GM18507 (cell line): ENCODE measurements around the gene JRKL.

ENCODE experiments used
- DNase-seq: peaks from one replicate; pipeline ENCODE4 v3.0.0; 2011; ENCODE audit warnings: low read depth; ENCODE audit not compliant: insufficient read length; ENCODE audit errors: extremely low spot score
- FAIRE-seq: peaks from 2 replicates; lab custom pipeline; 2011; peaks lifted over from hg19 to GRCh38; lab: Jason Lieb, UNC

The JRKL gene

DNA sequence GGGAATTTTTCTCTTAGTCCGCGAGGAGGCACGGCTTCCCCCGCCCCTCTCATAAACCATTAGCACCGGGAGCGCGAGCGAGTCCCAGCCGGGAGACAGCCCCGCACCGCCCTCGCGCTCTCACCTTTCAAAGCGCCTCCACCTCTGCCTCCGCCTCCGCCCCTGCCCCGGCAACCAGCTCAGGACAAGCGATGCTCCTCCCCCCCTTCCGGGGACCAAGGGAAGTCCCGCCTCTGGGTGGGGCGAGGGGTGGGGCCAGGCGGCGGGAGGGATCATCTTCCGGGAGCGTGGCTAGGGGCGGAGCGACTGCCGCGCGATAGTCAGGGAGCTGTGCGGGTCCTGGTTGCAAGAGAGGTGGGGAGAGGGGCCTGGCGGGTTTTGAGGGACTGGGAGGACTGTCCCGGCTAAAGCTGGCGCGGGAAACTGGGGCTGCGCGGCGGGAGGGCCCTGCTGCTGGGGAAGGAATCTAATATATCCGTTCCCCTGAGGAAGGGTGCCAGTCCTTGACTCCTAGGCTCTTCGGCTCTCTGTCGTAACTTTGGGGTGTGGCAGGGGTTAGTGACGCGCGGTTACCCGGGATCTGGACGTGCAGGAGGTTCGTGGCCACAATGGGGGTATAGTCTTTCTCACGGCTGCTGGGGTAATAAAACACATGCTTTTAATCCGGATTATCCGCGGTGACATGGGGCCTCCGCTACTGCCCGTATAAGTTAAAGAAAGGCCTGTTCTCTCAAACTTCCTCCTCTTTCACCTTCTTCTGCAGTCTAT lies at the start of gene JRKL, which contains the start of gene CCDC82:
TSS of gene JRKL (plus strand) at position 294 of the 768 bp plus-strand sequence. CDS start 637 bp downstream, outside the sequence.
TSS of gene CCDC82 (minus strand) at position 193 of the 768 bp plus-strand sequence. CDS start 5,165 bp downstream, outside the sequence.
- FAIRE-seq (peak; percentile 96), DNase-seq (peak; percentile 92)

DNA sequence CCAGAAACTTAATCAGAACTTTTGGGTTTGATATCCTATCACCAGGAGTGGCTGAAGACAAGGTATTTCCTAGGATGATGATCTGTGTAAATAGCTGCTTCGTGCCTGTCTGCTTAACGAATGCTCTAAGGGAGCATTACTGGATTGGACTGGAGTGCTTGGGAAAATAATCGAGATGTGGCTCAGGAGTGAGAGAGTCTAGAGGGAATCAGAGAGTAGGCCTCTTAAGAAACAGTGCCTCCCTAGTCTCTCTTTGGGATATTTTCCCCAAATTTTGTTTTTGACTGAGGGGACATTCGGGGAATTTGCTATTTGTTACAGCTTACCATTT lies 49.3 kb upstream of the JRKL start:
- DNase-seq = no peak
- no peak for FAIRE-seq

GRCh38 chr11:96341211-96342013 lies 48.4 kb upstream of the JRKL start:
- FAIRE-seq = peak; percentile 60
- DNase-seq = peak; percentile 38

DNA sequence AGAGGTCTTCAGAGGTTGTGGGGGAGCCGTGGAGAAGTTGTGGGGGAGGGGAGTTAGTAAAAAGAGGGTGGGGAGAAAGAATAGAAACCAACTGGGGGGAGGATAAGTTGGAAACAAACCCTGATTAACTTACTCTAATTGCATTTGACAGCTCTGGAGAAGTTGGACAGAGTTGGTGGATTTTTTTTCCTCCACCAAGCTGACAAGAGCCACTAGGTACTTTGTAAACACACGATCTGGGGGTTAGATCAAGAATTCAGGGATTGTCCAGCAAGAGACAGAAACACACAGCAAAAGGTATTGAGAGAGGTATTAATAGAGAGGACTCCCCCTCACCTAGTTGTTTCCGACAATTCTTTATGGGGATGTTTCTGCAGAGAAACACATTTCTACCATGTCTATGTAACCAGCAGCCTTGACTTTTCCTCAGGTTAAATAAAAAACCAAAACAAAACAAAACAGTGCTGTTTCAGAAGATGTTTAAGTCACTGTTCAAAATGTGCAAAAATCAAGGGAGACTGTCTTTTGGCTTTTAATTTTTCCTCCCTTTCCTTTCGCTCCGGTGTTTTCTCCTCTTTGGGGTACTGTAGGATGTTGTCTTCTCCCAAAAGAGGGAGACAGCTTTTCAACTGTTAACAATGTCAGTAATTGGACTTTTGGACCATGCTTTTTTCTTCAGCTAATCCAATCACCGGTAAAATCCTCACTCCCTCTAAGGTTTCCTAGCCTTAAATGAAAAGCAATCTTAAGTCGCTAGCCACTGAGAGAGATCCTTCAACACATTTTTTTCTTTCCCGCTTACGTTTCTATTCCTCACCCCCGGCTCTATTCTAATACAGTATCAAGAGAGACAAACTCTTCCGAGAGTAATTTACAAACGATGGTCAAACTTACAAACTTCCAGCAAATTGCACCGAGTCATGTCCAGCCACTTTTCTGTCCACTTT lies 47.5 kb upstream of the JRKL start:
- DNase-seq (no peak), FAIRE-seq (no peak)

DNA sequence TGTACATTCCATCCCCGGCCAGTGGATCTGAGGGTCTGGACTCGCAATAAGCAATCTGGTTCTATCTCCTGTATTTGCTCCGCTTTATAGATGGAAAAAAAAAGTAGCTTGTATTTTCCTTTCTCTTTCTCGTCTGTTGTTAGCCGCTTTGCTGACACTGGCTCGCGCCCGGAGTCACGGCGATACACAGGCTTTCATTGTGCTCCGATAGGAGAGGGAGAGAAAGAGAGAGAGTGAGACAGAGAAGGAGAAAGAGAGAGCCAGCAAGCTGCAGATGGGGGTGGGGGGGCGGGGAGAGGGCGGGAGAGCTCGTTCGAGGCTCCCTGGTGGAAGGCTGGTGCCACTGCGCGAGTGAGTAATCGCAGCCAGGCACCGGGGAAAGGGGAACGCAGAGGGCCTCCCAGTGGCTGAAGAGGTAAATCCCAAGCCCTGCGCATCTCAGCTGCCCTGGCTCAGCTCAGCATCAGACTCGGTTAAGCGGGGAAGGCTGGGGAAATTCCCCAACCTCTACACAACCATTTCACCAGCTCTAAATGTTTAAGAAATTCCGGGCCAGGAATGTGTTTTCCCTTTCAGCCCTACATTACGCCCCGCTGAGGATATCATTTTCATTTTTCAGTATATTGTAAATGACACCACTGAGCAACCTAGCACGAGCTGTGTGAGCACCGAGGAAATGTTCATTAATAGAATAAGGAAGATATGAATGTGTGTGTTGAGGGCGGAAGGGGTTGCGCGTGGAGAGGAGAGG lies 46.7 kb upstream of the JRKL start, which contains the start of gene MAML2:
TSS of gene MAML2 (minus strand) at position 235 of the 751 bp plus-strand sequence. CDS start 1,300 bp downstream, outside the sequence.
- DNase-seq = peak; percentile 83
- FAIRE-seq = peak; percentile 79

DNA sequence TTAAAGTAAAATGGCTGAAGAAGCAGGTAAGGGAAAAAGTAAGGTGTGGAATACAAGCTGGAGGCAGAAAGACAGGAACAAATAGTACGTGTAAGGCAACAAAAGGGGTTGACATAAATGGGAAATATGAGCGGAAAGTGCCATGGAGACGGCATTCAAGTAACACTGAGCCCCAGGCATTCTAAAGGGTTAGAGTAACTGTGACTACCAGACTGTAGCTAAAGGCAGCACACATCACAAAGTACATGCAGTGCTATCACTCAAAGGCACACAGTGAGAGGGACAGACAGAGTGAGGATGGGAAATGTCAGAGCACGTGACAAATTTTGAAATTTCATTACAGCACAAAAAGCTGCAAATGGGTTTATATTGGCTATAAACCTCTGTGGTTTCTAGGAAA lies 33.0 kb upstream of the JRKL start:
- FAIRE-seq (no peak), DNase-seq (no peak)

DNA sequence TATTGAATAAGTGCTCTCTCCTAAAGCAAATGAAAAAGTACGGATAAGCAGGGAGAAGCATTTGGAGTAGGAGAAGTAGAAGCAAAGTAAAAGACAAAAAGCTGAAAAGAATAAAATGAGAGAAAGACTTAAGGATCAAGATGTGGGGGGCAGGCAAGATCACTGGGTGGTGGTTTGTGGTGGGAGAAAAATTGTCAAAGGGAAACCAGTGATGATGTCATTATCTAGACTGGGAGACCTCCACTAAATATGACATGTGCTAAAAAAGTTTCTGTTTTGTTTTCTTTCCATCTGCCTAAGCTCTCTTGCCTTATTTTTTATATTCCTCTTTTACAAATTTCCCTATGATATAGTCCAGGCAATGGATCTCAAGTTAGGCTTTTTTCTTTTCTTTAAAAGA lies 32.0 kb upstream of the JRKL start:
- FAIRE-seq (peak; percentile 31), DNase-seq (no peak)

DNA sequence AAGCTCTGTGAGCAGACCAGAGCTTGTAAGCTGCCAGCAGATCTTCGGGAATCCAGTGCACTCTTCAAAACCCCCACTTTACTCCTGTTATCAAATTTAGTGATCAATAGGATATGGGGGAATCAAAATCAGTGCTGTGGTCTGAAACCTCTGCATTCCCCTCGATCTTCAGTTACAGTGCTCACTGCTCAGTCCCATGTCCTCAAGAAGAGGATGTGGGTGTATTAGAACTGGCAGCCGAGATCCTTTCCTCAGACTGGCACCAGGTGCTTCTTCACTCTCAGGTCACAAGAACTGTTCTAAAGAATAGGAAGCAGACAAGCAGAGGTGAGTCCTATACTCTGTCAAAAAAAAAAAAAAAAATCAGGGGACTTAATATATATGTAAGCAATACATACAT lies 31.5 kb upstream of the JRKL start:
- DNase-seq (no peak), FAIRE-seq (no peak)

- DNase-seq (no peak), FAIRE-seq (no peak)
Observed at GRCh38 chr11:96361778-96362177, 28.0 kb upstream of the JRKL start.

DNA sequence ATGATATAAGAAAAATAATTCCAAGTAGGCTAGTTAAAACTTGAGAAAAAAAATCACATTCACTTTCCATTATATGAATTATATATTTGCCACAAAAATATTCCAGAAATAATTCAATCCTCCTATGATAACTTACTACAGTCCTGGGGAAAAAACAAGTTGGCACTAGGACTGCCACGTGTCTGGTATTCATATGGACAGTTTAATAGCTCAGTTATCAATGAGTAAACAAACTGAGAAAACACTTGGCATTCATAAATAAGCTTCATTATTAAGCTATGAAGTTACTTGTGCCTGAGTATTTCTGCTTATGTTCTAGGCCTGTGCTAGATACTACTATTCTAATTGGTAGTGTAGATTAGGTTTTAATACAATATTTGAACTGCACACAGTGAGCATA lies 24.3 kb upstream of the JRKL start:
- no peak for DNase-seq
- FAIRE-seq = no peak

- FAIRE-seq = no peak
Observed at GRCh38 chr11:96366024-96366423, 23.8 kb upstream of the JRKL start.

DNA sequence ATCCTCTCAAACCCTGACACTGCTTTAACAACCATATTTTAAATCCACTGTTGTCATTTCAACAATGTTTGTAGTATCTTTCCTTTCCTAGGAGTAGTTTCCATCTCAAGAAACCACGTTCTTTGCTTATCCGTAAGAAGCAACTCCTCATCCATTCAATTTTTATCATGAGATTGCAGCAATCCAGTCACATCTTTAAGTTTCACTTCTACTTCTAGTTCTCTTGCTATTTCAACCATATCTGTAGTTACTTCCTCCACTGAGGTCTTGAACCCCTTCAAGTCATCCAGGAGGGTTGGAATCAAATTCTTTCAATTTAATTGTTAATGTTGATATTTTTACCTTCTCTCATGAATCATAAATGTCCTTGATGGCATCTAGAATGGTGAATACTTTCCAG lies 22.5 kb upstream of the JRKL start:
- no peak for FAIRE-seq
- DNase-seq = no peak

More at GRCh38 chr11:96366024-96366423, 23.8 kb upstream of the JRKL start:
- DNase-seq = no peak

GRCh38 chr11:96373826-96374225 lies 16.0 kb upstream of the JRKL start:
- DNase-seq (no peak), FAIRE-seq (no peak)

DNA sequence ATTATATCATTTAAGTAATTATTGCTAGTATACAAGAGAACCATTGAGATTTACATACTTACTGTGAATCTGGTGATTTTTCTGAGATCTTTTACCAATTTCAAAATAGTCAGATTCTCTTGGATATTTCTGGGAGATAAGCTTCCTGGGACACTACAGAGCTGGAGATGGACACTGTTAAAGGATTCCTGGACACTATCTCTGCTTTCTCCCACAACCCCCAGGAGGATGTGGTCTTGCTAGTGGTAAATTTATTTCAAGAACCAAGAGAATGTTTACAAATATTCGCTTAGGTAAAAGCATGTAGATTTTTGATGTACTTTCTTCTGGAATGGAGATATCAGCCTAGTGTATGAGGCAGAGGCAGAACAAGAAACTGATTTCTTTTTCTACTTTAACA lies 13.0 kb upstream of the JRKL start:
- DNase-seq (no peak), FAIRE-seq (no peak)

GRCh38 chr11:96384156-96384555 lies 5.7 kb upstream of the JRKL start:
- FAIRE-seq (no peak), DNase-seq (no peak)

- DNase-seq = no peak
- no peak for FAIRE-seq
Observed at GRCh38 chr11:96385187-96385586, 4.6 kb upstream of the JRKL start.

DNA sequence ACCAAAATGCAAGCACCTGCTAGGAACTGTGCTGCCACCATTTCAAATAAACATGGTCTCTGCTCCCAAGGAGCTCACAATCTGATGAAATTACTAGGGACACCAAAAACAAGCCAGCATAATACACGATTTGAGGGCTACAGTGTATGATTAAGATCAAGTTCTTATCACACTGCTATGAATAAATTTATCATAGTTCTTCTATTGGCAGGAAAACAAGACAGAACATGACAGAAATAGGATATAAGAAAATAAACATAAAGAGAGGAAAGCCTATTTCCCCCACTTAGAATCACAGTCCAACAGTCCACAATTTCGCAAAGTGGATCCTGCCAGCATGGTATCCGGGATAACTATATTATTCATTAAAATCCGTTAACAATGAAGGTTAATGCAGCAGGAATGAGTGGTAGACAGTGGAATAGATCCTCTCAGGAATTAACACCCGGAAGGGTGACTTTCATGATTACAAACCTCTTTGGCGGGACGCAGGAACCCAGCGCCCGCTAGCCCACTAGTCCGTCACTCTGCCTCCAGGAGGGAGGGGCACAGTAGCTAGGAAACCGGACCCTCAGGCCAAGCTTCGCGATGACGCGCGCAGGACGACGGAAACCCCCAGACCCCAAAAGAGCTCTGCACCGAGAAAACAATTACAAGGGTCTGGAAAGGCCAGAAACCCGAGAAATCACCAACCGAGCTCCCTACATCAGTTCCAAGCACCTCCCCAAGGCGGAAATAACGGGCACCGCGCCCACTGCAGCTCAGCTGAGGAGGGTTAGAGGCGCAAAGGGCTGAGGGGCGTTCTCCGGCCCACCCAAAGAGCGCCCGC lies 708 bp upstream of the JRKL start:
- FAIRE-seq (peak; percentile 44), DNase-seq (peak; percentile 12)

- DNase-seq (no peak), FAIRE-seq (no peak)
Observed at GRCh38 chr11:96390488-96390792, 627 bp downstream of the JRKL start.
